ENCODE measurements around the gene MAGI2.

- TF ChIP-seq ARNTL (CRISPR knock-in tag; IDR thresholded peaks at IDR 0.05; ENCODE audit: borderline replicate concordance, low read depth) = no peak
- no peak for TF ChIP-seq ZNF565 (CRISPR knock-in tag; conservative IDR thresholded peaks at IDR 0.05; ENCODE audit: low read depth)
- TF ChIP-seq CSRNP3 (CRISPR knock-in tag; IDR thresholded peaks at IDR 0.05) = no peak
- TF ChIP-seq BACH2 (CRISPR knock-in tag; IDR thresholded peaks at IDR 0.05; ENCODE audit: borderline replicate concordance) = no peak
- TF ChIP-seq PATZ1 (CRISPR knock-in tag; IDR thresholded peaks at IDR 0.05; ENCODE audit: borderline replicate concordance) = no peak
- TF ChIP-seq ZFP3 (CRISPR knock-in tag; IDR thresholded peaks at IDR 0.05) = no peak
- TF ChIP-seq POU6F1 (CRISPR knock-in tag; IDR thresholded peaks at IDR 0.05; ENCODE audit: borderline replicate concordance, low read depth) = no peak
- no peak for TF ChIP-seq RARB (CRISPR knock-in tag; IDR thresholded peaks at IDR 0.05)
- no peak for TF ChIP-seq PPARA (CRISPR knock-in tag; IDR thresholded peaks at IDR 0.05; ENCODE audit: borderline replicate concordance)
- no peak for TF ChIP-seq ZFP30 (CRISPR knock-in tag; IDR thresholded peaks at IDR 0.05)
- no peak for TF ChIP-seq CREB5 (CRISPR knock-in tag; IDR thresholded peaks at IDR 0.05; ENCODE audit: low read depth)
- TF ChIP-seq ISL1 (CRISPR knock-in tag; IDR thresholded peaks at IDR 0.05) = no peak
- no peak for TF ChIP-seq OSR1 (CRISPR knock-in tag; IDR thresholded peaks at IDR 0.05)
Observed at GRCh38 chr7:78473021-78473420, 980.4 kb downstream of the MAGI2 start.

Data from SK-N-SH treated with all-trans-retinoic acid at 6 μM for 48 hours (cell line).